Ishikawa (cell line): ENCODE data around the gene AUP1.

Source experiments
- CEBPB ChIP-seq: IDR thresholded peaks from 2 replicates; pipeline ENCODE4 v1.6.1; 2012
- CREB1 ChIP-seq: IDR thresholded peaks from 2 replicates; pipeline ENCODE4 v1.6.1; 2012; ENCODE audit warnings: low read depth
- EGR1 ChIP-seq: IDR thresholded peaks from 2 replicates; pipeline ENCODE4 v1.6.1; 2012
- EP300 ChIP-seq: IDR thresholded peaks from 2 replicates; pipeline ENCODE4 v1.6.1; 2012; ENCODE audit warnings: borderline replicate concordance
- FOXM1 ChIP-seq: IDR thresholded peaks from 2 replicates; pipeline ENCODE4 v1.6.1; 2012; ENCODE audit warnings: low read depth, borderline replicate concordance
- MAX ChIP-seq: IDR thresholded peaks from 2 replicates; pipeline ENCODE4 v1.6.1; 2012
- NFIC ChIP-seq: IDR thresholded peaks from 2 replicates; pipeline ENCODE4 v1.6.1; 2012
- RAD21 ChIP-seq: IDR thresholded peaks from 2 replicates; pipeline ENCODE4 v1.6.1; 2012; ENCODE audit warnings: low read depth
- REST ChIP-seq: IDR thresholded peaks from 2 replicates; pipeline ENCODE4 v1.6.1; 2012; ENCODE audit warnings: low read depth, mild to moderate bottlenecking
- TAF1 ChIP-seq: IDR thresholded peaks from 2 replicates; pipeline ENCODE4 v1.6.1; 2012; ENCODE audit warnings: low read depth, mild to moderate bottlenecking
- TCF12 ChIP-seq: IDR thresholded peaks from 2 replicates; pipeline ENCODE4 v1.6.1; 2012; ENCODE audit warnings: low read depth
- TEAD4 ChIP-seq: IDR thresholded peaks from 2 replicates; pipeline ENCODE4 v1.6.1; 2012
- USF1 ChIP-seq: IDR thresholded peaks from 2 replicates; pipeline ENCODE4 v1.6.1; 2012
- YY1 ChIP-seq: IDR thresholded peaks from 2 replicates; pipeline ENCODE4 v1.6.1; 2012; ENCODE audit warnings: low read depth
- ZBTB7A ChIP-seq: IDR thresholded peaks from 2 replicates; pipeline ENCODE4 v1.6.1; 2012; ENCODE audit warnings: low read depth

The AUP1 gene

GRCh38 chr2:74512744-74513604 lies 16.5 kb downstream of the AUP1 start:
- TF ChIP-seq CEBPB (no peak), CREB1 (no peak), MAX (no peak), USF1 (no peak), TAF1 (no peak), FOXM1 (no peak), TCF12 (no peak), YY1 (no peak), NFIC (no peak), EP300 (no peak), REST (no peak), ZBTB7A (no peak), TEAD4 (no peak)

- TF ChIP-seq MAX (no peak), USF1 (no peak), CREB1 (no peak), TCF12 (no peak), YY1 (no peak), RAD21 (no peak), EGR1 (no peak), REST (no peak), ZBTB7A (no peak), CEBPB (no peak), EP300 (no peak), FOXM1 (no peak)
Observed at GRCh38 chr2:74511104-74511989, 18.2 kb downstream of the AUP1 start.

GRCh38 chr2:74510272-74510671 lies 19.2 kb downstream of the AUP1 start:
- TF ChIP-seq TEAD4 (no peak), CREB1 (no peak), CEBPB (no peak), TCF12 (no peak), TAF1 (no peak), ZBTB7A (no peak), REST (no peak), YY1 (no peak), NFIC (no peak), USF1 (no peak), FOXM1 (no peak), EGR1 (no peak), MAX (no peak), EP300 (no peak), RAD21 (no peak)
